Caco-2 (cell line): ENCODE results near the gene GPR15. TPM values are rescaled to one million over a fixed set of nuclear protein-coding genes. Genes with fewer than 3 reads are reported as not detected.

ENCODE experiments used
- BruUV-seq: library from RNA; stranded (reverse); fragments of 400-500 nt; replicated peaks from 2 replicates; lab custom pipeline; 2021; lab: Mats Ljungman, UMichigan
- CTCF ChIA-PET: fragments of 300-600 bp; sonication (Branson Sonifier 250); formaldehyde crosslinking; loops from one replicate; lab custom pipeline; 2022; ENCODE audit warnings: antibody characterized with exemption; lab: Charles Lee
- POLR2A ChIA-PET: fragments of 300-600 bp; sonication (Branson Sonifier 250); formaldehyde crosslinking; loops from one replicate; lab custom pipeline; 2022; ENCODE audit warnings: antibody characterized with exemption; lab: Charles Lee
- DNase-seq, 2 experiments: peaks; one replicate each; pipeline versions ENCODE4 v3.0.0 to v3.0.0-alpha.2; 2020 to 2022
- H3K27me3 ChIP-seq: replicated peaks from 2 replicates; pipeline ENCODE4 v1.6.0; 2011; ENCODE audit warnings: low read length; ENCODE audit not compliant: control insufficient read depth, insufficient read depth
- H3K36me3 ChIP-seq: 2 replicates; pipeline ENCODE4 v1.5.1; 2011; ENCODE audit warnings: low read length; ENCODE audit not compliant: control insufficient read depth, insufficient read depth
- H3K4me1 ChIP-seq: fragments of 250-450 bp; sonication (Bioruptor Pico); 2 replicates; pipeline ENCODE4 v1.5.1; 2020; ENCODE audit warnings: mild to moderate bottlenecking
- H3K4me3 ChIP-seq: 2 replicates; pipeline ENCODE4 v1.5.1; 2011; ENCODE audit warnings: low read depth, mild to moderate bottlenecking, control low read depth, low read length
- H3K9me3 ChIP-seq: fragments of 250-450 bp; sonication (Bioruptor Pico); 2 replicates; pipeline ENCODE4 v1.5.1; 2020; ENCODE audit warnings: mild to moderate bottlenecking, moderate library complexity
- H3K27ac Mint-ChIP-seq: one replicate; pipeline ENCODE4 v1.8.0; 2022; ENCODE audit warnings: mixed read lengths; ENCODE audit not compliant: unreplicated experiment
- H3K27me3 Mint-ChIP-seq: one replicate; pipeline ENCODE4 v1.8.0; 2022; ENCODE audit warnings: mixed read lengths; ENCODE audit not compliant: insufficient read depth, unreplicated experiment
- H3K36me3 Mint-ChIP-seq: one replicate; pipeline ENCODE4 v1.8.0; 2022; ENCODE audit warnings: mild to moderate bottlenecking, mixed read lengths; ENCODE audit not compliant: insufficient read depth, unreplicated experiment
- H3K4me1 Mint-ChIP-seq: one replicate; pipeline ENCODE4 v1.8.0; 2022; ENCODE audit warnings: low read depth, mixed read lengths; ENCODE audit not compliant: unreplicated experiment
- H3K4me3 Mint-ChIP-seq: one replicate; pipeline ENCODE4 v1.8.0; 2022; ENCODE audit warnings: mild to moderate bottlenecking, moderate library complexity, mixed read lengths; ENCODE audit not compliant: unreplicated experiment
- H3K9me3 Mint-ChIP-seq: one replicate; pipeline ENCODE4 v1.8.0; 2022; ENCODE audit warnings: mixed read lengths; ENCODE audit not compliant: unreplicated experiment
- CTCF ChIP-seq, 2 experiments: fragments of 200-600 bp in 1 of 2; IDR thresholded peaks; 1 replicate in 1 of 2; 2 replicates in 1 of 2; pipeline versions ENCODE4 v1.5.1 to v1.8.0; 2011 to 2022; ENCODE audit warnings: antibody characterized with exemption in 1 of 2, control low read depth in 1 of 2, inconsistent platforms in 1 of 2, low read depth in 1 of 2, low read length in 1 of 2, mild to moderate bottlenecking in 1 of 2, moderate library complexity in 1 of 2; ENCODE audit not compliant: insufficient read depth in 1 of 2, severe bottlenecking in 1 of 2, unreplicated experiment in 1 of 2
- intact Hi-C: fragments of 100-400 bp; cut with micrococcal nuclease; formaldehyde crosslinking; loops from one replicate; pipeline ENCODE4 v1.10.0; 2022; ENCODE audit not compliant: unreplicated experiment
- total RNA-seq: library from RNA; stranded (reverse); gene quantifications from 2 replicates; pipeline ENCODE4 v1.2.3, GENCODE V29; 2022

GPR15 gene
- total RNA-seq, 1 experiment from 2014 or later, result not detected

- no peaks in the 10 kb centered on the region for H3K9me3 ChIP-seq
- no peak overlapping the region for H3K4me3 ChIP-seq
- H3K27me3 ChIP-seq, result no peaks in the 10 kb centered on the region
- H3K36me3 Mint-ChIP-seq, result no peaks in the 10 kb centered on the region
- CTCF ChIA-PET, result no interaction called here
- DNase-seq, result no peak
- no peaks in the 10 kb centered on the region for H3K4me1 ChIP-seq
- intact Hi-C loops, result no loop called here
- H3K4me1 Mint-ChIP-seq, result no peaks in the 10 kb centered on the region
- peaks cover 3% of the 10 kb centered on the region for H3K27me3 Mint-ChIP-seq
- TF ChIP-seq CTCF (IDR thresholded peaks at IDR 0.05; ENCODE audit: insufficient read depth in 1 of 2, low read depth in 1 of 2, low read length in 1 of 2, severe bottlenecking in 1 of 2, unreplicated experiment in 1 of 2), result no peak
- no peak overlapping the region for H3K4me3 Mint-ChIP-seq
- H3K27ac Mint-ChIP-seq, result no peak overlapping the region
- no peaks in the 10 kb centered on the region for H3K9me3 Mint-ChIP-seq
- no peaks in the 10 kb centered on the region for H3K36me3 ChIP-seq
- POLR2A ChIA-PET, result no interaction called here
- BruUV-seq, result no TSS peak
Observed at GRCh38 chr3:98553753-98554152, 22.0 kb downstream of the GPR15 start.

DNA sequence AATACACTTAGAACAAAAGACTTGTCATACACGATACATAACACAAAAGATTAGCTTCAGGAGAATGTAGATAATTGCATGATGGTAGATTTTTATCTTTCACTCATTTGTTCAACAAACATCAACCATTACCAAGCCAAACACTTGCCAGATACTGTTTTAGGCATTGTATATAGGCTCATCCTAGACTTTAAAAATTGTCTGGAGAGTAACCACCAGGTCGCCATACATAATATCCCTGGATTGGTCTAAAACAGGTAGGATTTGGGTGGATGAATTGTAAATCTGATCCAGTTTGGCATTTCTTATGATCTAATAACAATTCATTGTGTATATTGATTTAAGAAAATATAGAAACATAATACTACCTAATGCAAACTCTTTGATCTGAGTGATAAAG, 22.8 kb downstream of the GPR15 start:
- ChIA-PET POLR2A (no interaction called here), CTCF (no interaction called here)
- H3K9me3 ChIP-seq, result no peaks in the 10 kb centered on the region
- intact Hi-C loops, result no loop called here
- Mint-ChIP-seq H3K4me3 (no peak overlapping the region), H3K36me3 (no peaks in the 10 kb centered on the region), H3K9me3 (no peaks in the 10 kb centered on the region), H3K27me3 (peaks cover 3% of the 10 kb centered on the region), H3K4me1 (no peaks in the 10 kb centered on the region), H3K27ac (no peak overlapping the region)
- no peaks in the 10 kb centered on the region for H3K36me3 ChIP-seq
- no peaks in the 10 kb centered on the region for H3K4me1 ChIP-seq
- TF ChIP-seq CTCF (IDR thresholded peaks at IDR 0.05; ENCODE audit: insufficient read depth in 1 of 2, low read depth in 1 of 2, low read length in 1 of 2, severe bottlenecking in 1 of 2, unreplicated experiment in 1 of 2), result no peak
- no peaks in the 10 kb centered on the region for H3K27me3 ChIP-seq
- DNase-seq, result no peak
- no peak overlapping the region for H3K4me3 ChIP-seq
- BruUV-seq, result no TSS peak

- DNase-seq, result no peak
- BruUV-seq, result no TSS peak
- no peaks in the 10 kb centered on the region for H3K36me3 Mint-ChIP-seq
- no peak overlapping the region for H3K27ac Mint-ChIP-seq
- H3K27me3 Mint-ChIP-seq, result peaks cover 3% of the 10 kb centered on the region
- ChIA-PET CTCF (no interaction called here), POLR2A (no interaction called here)
- no peak for TF ChIP-seq CTCF (IDR thresholded peaks at IDR 0.05; ENCODE audit: insufficient read depth in 1 of 2, low read depth in 1 of 2, low read length in 1 of 2, severe bottlenecking in 1 of 2, unreplicated experiment in 1 of 2)
- no peaks in the 10 kb centered on the region for H3K4me1 ChIP-seq
- no peak overlapping the region for H3K4me3 Mint-ChIP-seq
- no peaks in the 10 kb centered on the region for H3K9me3 ChIP-seq
- H3K36me3 ChIP-seq, result no peaks in the 10 kb centered on the region
- H3K4me1 Mint-ChIP-seq, result no peaks in the 10 kb centered on the region
- intact Hi-C loops, result no loop called here
- no peaks in the 10 kb centered on the region for H3K9me3 Mint-ChIP-seq
- no peaks in the 10 kb centered on the region for H3K27me3 ChIP-seq
- no peak overlapping the region for H3K4me3 ChIP-seq
Observed at GRCh38 chr3:98555025-98555379, 23.2 kb downstream of the GPR15 start.
